H1 (cell line): ENCODE measurements around the gene CAMTA1. TPM values are rescaled to one million over a fixed set of nuclear protein-coding genes. Genes with fewer than 3 reads are reported as not detected.
A peak's percentile ranks its signal among the peaks of the same experiment; 100 is the strongest.

Experiments used
- CTCF ChIA-PET: fragments of 300-600 bp; sonication (Branson Sonifier 250); formaldehyde crosslinking; loops from one replicate; lab custom pipeline; 2021; ENCODE audit not compliant: partially characterized antibody; lab: Charles Lee
- POLR2A ChIA-PET: fragments of 300-600 bp; sonication (Branson Sonifier 250); formaldehyde crosslinking; loops from one replicate; lab custom pipeline; 2021; ENCODE audit warnings: inconsistent platforms; ENCODE audit not compliant: partially characterized antibody; lab: Charles Lee
- DNase-seq, 2 experiments: peaks; one replicate each; pipeline versions ENCODE4 v3.0.0 to v3.0.0-alpha.2; 2010 to 2022; ENCODE audit warnings: low spot score in 2 of 2, low read depth in 1 of 2, mixed read lengths in 1 of 2
- FAIRE-seq: peaks from 2 replicates; lab custom pipeline; 2011; peaks lifted over from hg19 to GRCh38; lab: Jason Lieb, UNC
- H2AFZ ChIP-seq: 2 replicates; pipeline ENCODE4 v1.8.1; 2012; ENCODE audit warnings: low read length, inconsistent platforms
- H2AK5ac ChIP-seq: 2 replicates; pipeline ENCODE4 v1.6.1; 2013; ENCODE audit warnings: low read depth, low read length
- H2BK120ac ChIP-seq: replicated peaks from 2 replicates; pipeline ENCODE3; 2013; ENCODE audit warnings: low read depth, low read length, inconsistent platforms
- H2BK12ac ChIP-seq: 2 replicates; pipeline ENCODE4 v1.6.1; 2013; ENCODE audit warnings: low read depth, low read length
- H2BK15ac ChIP-seq: 2 replicates; pipeline ENCODE4 v1.6.1; 2013; ENCODE audit warnings: low read length
- H2BK20ac ChIP-seq: 2 replicates; pipeline ENCODE4 v1.6.1; 2013; ENCODE audit warnings: low read length
- H2BK5ac ChIP-seq: 2 replicates; pipeline ENCODE4 v1.6.1; 2013; ENCODE audit warnings: low read depth, low read length
- H3K14ac ChIP-seq: 2 replicates; pipeline ENCODE4 v1.6.1; 2013; ENCODE audit warnings: inconsistent platforms; ENCODE audit not compliant: insufficient read length
- H3K18ac ChIP-seq: 2 replicates; pipeline ENCODE4 v1.6.1; 2013; ENCODE audit warnings: low read length; ENCODE audit errors: extremely low read depth
- H3K23ac ChIP-seq: 2 replicates; pipeline ENCODE4 v1.6.1; 2013; ENCODE audit warnings: inconsistent platforms; ENCODE audit not compliant: insufficient read length
- H3K23me2 ChIP-seq: 2 replicates; pipeline ENCODE4 v1.6.1; 2013; ENCODE audit warnings: low read depth, low read length
- H3K27ac ChIP-seq: 2 replicates; pipeline ENCODE4 v1.6.1; 2011; ENCODE audit warnings: low read depth, low read length, inconsistent platforms
- H3K27me3 ChIP-seq, 4 experiments: replicated peaks in 1 of 4; 1 replicate in 1 of 4; 2 replicates in 3 of 4; pipeline versions ENCODE4 v1.6.1 to v1.8.1; 2011 to 2013; ENCODE audit warnings: low read length in 3 of 4, mild to moderate bottlenecking in 3 of 4, inconsistent platforms in 2 of 4, mixed read lengths in 2 of 4, moderate library complexity in 1 of 4; ENCODE audit not compliant: control insufficient read depth in 3 of 4, insufficient read depth in 3 of 4; ENCODE audit errors: extremely low read depth in 1 of 4
- H3K36me3 ChIP-seq, 4 experiments: 2 replicates each; pipeline versions ENCODE4 v1.6.1 to v1.8.1; 2011 to 2013; ENCODE audit warnings: mild to moderate bottlenecking in 4 of 4, low read length in 3 of 4, moderate library complexity in 2 of 4, control low read depth in 1 of 4, inconsistent platforms in 1 of 4; ENCODE audit not compliant: insufficient read depth in 4 of 4, control insufficient read depth in 2 of 4
- H3K4ac ChIP-seq: replicated peaks from 2 replicates; pipeline ENCODE3; 2013; ENCODE audit warnings: low read length, low read depth, mixed read lengths, inconsistent platforms; ENCODE audit not compliant: insufficient read length
- H3K4me1 ChIP-seq, 4 experiments: replicated peaks in 1 of 4; 1 replicate in 1 of 4; 2 replicates in 3 of 4; pipeline versions ENCODE4 v1.6.1 to v1.8.1; 2011 to 2013; ENCODE audit warnings: low read length in 3 of 4, inconsistent platforms in 2 of 4, mixed read lengths in 1 of 4; ENCODE audit not compliant: insufficient read depth in 4 of 4, control insufficient read depth in 3 of 4
- H3K4me2 ChIP-seq, 2 experiments: 2 replicates each; pipeline versions ENCODE4 v1.6.1 to v1.8.1; 2011 to 2013; ENCODE audit warnings: low read depth in 2 of 2, low read length in 2 of 2, control low read depth in 1 of 2, inconsistent platforms in 1 of 2, mild to moderate bottlenecking in 1 of 2; ENCODE audit not compliant: insufficient read depth in 1 of 2
- H3K4me3 ChIP-seq, 4 experiments: fragments of 200-600, 300-600 bp in 1 of 4; sonication (generic), shearing (Covaris generic), sonication (Bioruptor Twin) in 1 of 4; 2 replicates each; pipeline versions ENCODE4 v1.5.1 to v1.8.1; 2011 to 2016; ENCODE audit warnings: low read length in 4 of 4, low read depth in 3 of 4, control low read depth in 2 of 4, inconsistent platforms in 2 of 4, mild to moderate bottlenecking in 2 of 4, mixed read lengths in 1 of 4, moderate library complexity in 1 of 4; ENCODE audit not compliant: insufficient read depth in 2 of 4; ENCODE audit errors: extremely low read depth in 1 of 4
- H3K56ac ChIP-seq: replicated peaks from 2 replicates; pipeline ENCODE3; 2013; ENCODE audit warnings: low read depth, mild to moderate bottlenecking, mixed read lengths, low read length, inconsistent platforms; ENCODE audit not compliant: insufficient read length
- H3K79me1 ChIP-seq: 2 replicates; pipeline ENCODE4 v1.6.1; 2013; ENCODE audit warnings: low read depth, low read length, control low read depth
- H3K79me2 ChIP-seq, 2 experiments: 2 replicates each; pipeline versions ENCODE4 v1.6.1 to v1.8.1; 2012 to 2013; ENCODE audit warnings: low read length in 2 of 2, mild to moderate bottlenecking in 2 of 2, inconsistent platforms in 1 of 2; ENCODE audit not compliant: insufficient read depth in 2 of 2, control insufficient read depth in 1 of 2
- H3K9ac ChIP-seq, 4 experiments: replicated peaks in 1 of 4; 1 replicate in 1 of 4; 2 replicates in 3 of 4; pipeline versions ENCODE4 v1.6.1 to v1.8.1; 2011 to 2013; ENCODE audit warnings: low read depth in 3 of 4, low read length in 3 of 4, control low read depth in 2 of 4, mild to moderate bottlenecking in 2 of 4, moderate library complexity in 2 of 4, inconsistent platforms in 1 of 4; ENCODE audit errors: extremely low read depth in 1 of 4
- H3K9me3 ChIP-seq, 2 experiments: 2 replicates each; pipeline versions ENCODE4 v1.6.1 to v1.8.1; 2012 to 2013; ENCODE audit warnings: mild to moderate bottlenecking in 2 of 2, moderate library complexity in 2 of 2, control low read depth in 1 of 2, inconsistent platforms in 1 of 2, low read depth in 1 of 2, low read length in 1 of 2, mixed read lengths in 1 of 2; ENCODE audit not compliant: insufficient read depth in 2 of 2
- H4K20me1 ChIP-seq, 2 experiments: replicated peaks in 1 of 2; 2 replicates each; pipeline versions ENCODE3 to v1.8.1; 2011 to 2013; ENCODE audit warnings: inconsistent platforms in 2 of 2, low read length in 2 of 2, mild to moderate bottlenecking in 1 of 2; ENCODE audit not compliant: insufficient read depth in 2 of 2, control insufficient read depth in 1 of 2
- H4K5ac ChIP-seq: 2 replicates; pipeline ENCODE4 v1.6.1; 2013; ENCODE audit warnings: low read length, low read depth, mixed read lengths, inconsistent platforms; ENCODE audit not compliant: insufficient read length
- H4K8ac ChIP-seq: 2 replicates; pipeline ENCODE4 v1.8.0; 2013; ENCODE audit warnings: mild to moderate bottlenecking, moderate library complexity, low read length, inconsistent platforms; ENCODE audit not compliant: insufficient read depth; ENCODE audit errors: extremely low read depth
- H4K91ac ChIP-seq: replicated peaks from 2 replicates; pipeline ENCODE3; 2013; ENCODE audit warnings: low read length, mixed read lengths, inconsistent platforms; ENCODE audit not compliant: insufficient read length
- ASH2L ChIP-seq: fragments of 200-600, 300-600 bp; sonication (generic); IDR thresholded peaks from one replicate; pipeline ENCODE4 v1.7.1; 2017; ENCODE audit warnings: low read length
- CTBP2 ChIP-seq: IDR thresholded peaks from 2 replicates; pipeline ENCODE4 v1.7.0; 2011; ENCODE audit warnings: borderline replicate concordance, mild to moderate bottlenecking, moderate library complexity, mixed read lengths, low read length; ENCODE audit not compliant: insufficient read depth, insufficient read length
- HDAC2 ChIP-seq, 2 experiments: fragments of 300-600 bp in 1 of 2; sonication (generic) in 1 of 2; IDR thresholded peaks; 2 replicates each; pipeline ENCODE4 v1.6.1; 2011 to 2012; ENCODE audit warnings: low read depth in 2 of 2, low read length in 2 of 2, mild to moderate bottlenecking in 2 of 2, moderate library complexity in 2 of 2, borderline replicate concordance in 1 of 2, inconsistent platforms in 1 of 2
- MAX ChIP-seq: IDR thresholded peaks from 2 replicates; pipeline ENCODE4 v1.6.1; 2012; ENCODE audit warnings: inconsistent platforms
- PHF8 ChIP-seq: fragments of 200-600 bp; sonication (generic); conservative IDR thresholded peaks from 2 replicates; pipeline ENCODE4 v1.7.1; 2012; ENCODE audit warnings: low read depth, mild to moderate bottlenecking, inconsistent platforms, low read length, moderate library complexity
- POLR2A ChIP-seq, 2 experiments: IDR thresholded peaks; 1 replicate in 1 of 2; 2 replicates in 1 of 2; pipeline ENCODE4 v1.6.1; 2011; ENCODE audit warnings: low read depth in 2 of 2, low read length in 2 of 2, mild to moderate bottlenecking in 2 of 2; ENCODE audit errors: control extremely low read depth in 1 of 2
- SAP30 ChIP-seq: fragments of 300-600 bp; sonication (generic); IDR thresholded peaks from 2 replicates; pipeline ENCODE4 v1.7.1; 2012; ENCODE audit warnings: low read length, moderate library complexity, mild to moderate bottlenecking, inconsistent platforms; ENCODE audit not compliant: insufficient read depth, insufficient replicate concordance
- SIN3A ChIP-seq, 2 experiments: IDR thresholded peaks in 1 of 2; conservative IDR thresholded peaks in 1 of 2; 2 replicates each; pipeline ENCODE4 v1.6.1; 2011 to 2012; ENCODE audit warnings: low read length in 2 of 2, improper control_type of control experiment in 1 of 2, low read depth in 1 of 2, mild to moderate bottlenecking in 1 of 2
- YY1 ChIP-seq: IDR thresholded peaks from 2 replicates; pipeline ENCODE4 v1.6.1; 2011; ENCODE audit warnings: low read depth, mild to moderate bottlenecking, low read length
- WGBS, 2 experiments: shearing (Covaris generic) in 1 of 2; methylation state at CpG; one replicate each; pipeline versions ENCODE4 v1.1.6 to v1.1.7; 2013 to 2015; ENCODE audit warnings: low lambda C conversion rate in 2 of 2, mixed read lengths in 2 of 2, inconsistent platforms in 1 of 2, low coverage in 1 of 2, missing lambda C conversion rate in 1 of 2; ENCODE audit not compliant: insufficient replicate concordance in 2 of 2, insufficient coverage in 1 of 2, insufficient read length in 1 of 2; ENCODE audit errors: extremely low coverage in 1 of 2, missing lambda C conversion rate in 1 of 2; 5-methylcytosine and 5-hydroxymethylcytosine counted together
- polyA plus RNA-seq, 7 experiments: library from polyadenylated mRNA; depleted of rRNA in 3 of 7; stranded (reverse) in 5 of 7; unstranded in 2 of 7; fragments of >200 nt in 5 of 7; fragments of 200-250 nt in 2 of 7; gene quantifications; 1 replicate in 5 of 7; 2 replicates in 1 of 7; 4 replicates in 1 of 7; pipeline versions ENCODE4 v1.2.1 to v1.2.3, GENCODE V29; 2011 to 2013; ENCODE audit warnings: missing spikeins in 2 of 7, mixed read lengths in 2 of 7
- total RNA-seq: library from RNA; stranded (reverse); fragmentation: NEBNext Ultra II Directional; extraction: Animal tissue kit (Norgen Biotek cat#: 25700); gene quantifications from 2 replicates; pipeline ENCODE4 v1.2.1, GENCODE V29; 2021
- TF ChIP-seq, protein P1 (sequence below): IDR thresholded peaks from 2 replicates; pipeline ENCODE4 v1.6.1; 2012; ENCODE audit warnings: inconsistent platforms

The CAMTA1 gene
- total and polyA plus RNA-seq, 2 of the 8 experiments (the other 6 are each of a cell fraction or from before 2014, with no cell fraction given), result 65.0 to 119 TPM

- H3K14ac ChIP-seq, result no peak overlapping the region
- ChIA-PET POLR2A (interaction anchor here (0.8 kb wide), 1 partner anchor 268 kb away, joined by 3 read pairs; no protein-coding TSS in a partner anchor), CTCF (interaction anchor here (0.7 to 1.7 kb wide), 6 partner anchors 8 to 213 kb away, joined by 3 to 5 read pairs (median 3); no protein-coding TSS in a partner anchor)
- H3K4me2 ChIP-seq, result peak overlapping the region; percentile 86 to 100
- no peak overlapping the region for H2BK5ac ChIP-seq
- peak overlapping the region; percentile 61; the same call in 1 of the 2 replicates for H2AFZ ChIP-seq
- H4K8ac ChIP-seq, result no peak overlapping the region; the same call in 1 of the 2 replicates
- H2BK15ac ChIP-seq, result no peak overlapping the region
- no peaks in the 10 kb centered on the region for H3K79me1 ChIP-seq
- H3K9ac ChIP-seq, result peak overlapping the region in 3 of 4 experiments; percentile 2 to 54 (median 16); a peak in 3 of 7 replicates
- no peak overlapping the region for H3K23ac ChIP-seq
- H2AK5ac ChIP-seq, result no peak overlapping the region
- no peak overlapping the region for H2BK12ac ChIP-seq
- no peak overlapping the region for H2BK120ac ChIP-seq
- no peaks in the 10 kb centered on the region; a peak in 1 of 7 replicates for H3K27me3 ChIP-seq
- peak in 1 of 2 experiments; percentile 13 for DNase-seq
- H3K36me3 ChIP-seq, result no peaks in the 10 kb centered on the region
- no peak overlapping the region for H2BK20ac ChIP-seq
- no peak for FAIRE-seq
- peak overlapping the region; percentile 72 to 94 (median 76) for H3K4me3 ChIP-seq
- H4K5ac ChIP-seq, result peak overlapping the region; percentile 39
- no peak overlapping the region for H3K4ac ChIP-seq
- H4K20me1 ChIP-seq, result no peaks in the 10 kb centered on the region
- H3K79me2 ChIP-seq, result no peaks in the 10 kb centered on the region
- H3K56ac ChIP-seq, result no peak overlapping the region
- WGBS, 2 experiments, result 3% methylated on average over 18 of the region's 31 CpGs; no CpG with 5 or more reads in 1 of the 2 experiments
- peaks cover 10% of the 10 kb centered on the region; the same call in 1 of the 2 replicates for H3K23me2 ChIP-seq
- no peaks in the 10 kb centered on the region for H3K9me3 ChIP-seq
- H3K27ac ChIP-seq, result no peak overlapping the region
- H3K18ac ChIP-seq, result peak overlapping the region; percentile 32; the same call in 1 of the 2 replicates
- H4K91ac ChIP-seq, result no peak overlapping the region
- peaks cover 1 to 28% (median 12%) of the 10 kb centered on the region in 4 experiments for H3K4me1 ChIP-seq
- TF ChIP-seq POLR2A (IDR thresholded peaks at IDR 0.05; ENCODE audit: control extremely low read depth in 1 of 2, low read depth in 2 of 2, low read length in 2 of 2), result no peak
- TF ChIP-seq YY1, result no peak
- TF ChIP-seq ASH2L, result peak; percentile 58
- TF ChIP-seq, protein P1, sequence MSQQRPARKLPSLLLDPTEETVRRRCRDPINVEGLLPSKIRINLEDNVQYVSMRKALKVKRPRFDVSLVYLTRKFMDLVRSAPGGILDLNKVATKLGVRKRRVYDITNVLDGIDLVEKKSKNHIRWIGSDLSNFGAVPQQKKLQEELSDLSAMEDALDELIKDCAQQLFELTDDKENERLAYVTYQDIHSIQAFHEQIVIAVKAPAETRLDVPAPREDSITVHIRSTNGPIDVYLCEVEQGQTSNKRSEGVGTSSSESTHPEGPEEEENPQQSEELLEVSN, result peak; percentile 50; the same call in 1 of the 2 replicates
- no peak for TF ChIP-seq PHF8
- peak; percentile 96 for TF ChIP-seq SAP30
- TF ChIP-seq SIN3A (conservative IDR thresholded peaks at IDR 0.05 in 1 of 2, IDR thresholded peaks at IDR 0.05 in 1 of 2; ENCODE audit: low read depth in 1 of 2, low read length in 2 of 2), result peak in 1 of 2 experiments; percentile 77; a peak in 2 of 4 replicates
- TF ChIP-seq HDAC2 (IDR thresholded peaks at IDR 0.05; ENCODE audit: borderline replicate concordance in 1 of 2, low read depth in 2 of 2, low read length in 2 of 2), result peak in 1 of 2 experiments; percentile 81; a peak in 1 of 4 replicates
- TF ChIP-seq MAX, result peak; percentile 66
- TF ChIP-seq CTBP2, result no peak
Measured at GRCh38 chr1:6961905-6962477, 176.7 kb downstream of the CAMTA1 start.
